Measurements from ENCODE around the gene DMWD.

The DMWD gene

DNA sequence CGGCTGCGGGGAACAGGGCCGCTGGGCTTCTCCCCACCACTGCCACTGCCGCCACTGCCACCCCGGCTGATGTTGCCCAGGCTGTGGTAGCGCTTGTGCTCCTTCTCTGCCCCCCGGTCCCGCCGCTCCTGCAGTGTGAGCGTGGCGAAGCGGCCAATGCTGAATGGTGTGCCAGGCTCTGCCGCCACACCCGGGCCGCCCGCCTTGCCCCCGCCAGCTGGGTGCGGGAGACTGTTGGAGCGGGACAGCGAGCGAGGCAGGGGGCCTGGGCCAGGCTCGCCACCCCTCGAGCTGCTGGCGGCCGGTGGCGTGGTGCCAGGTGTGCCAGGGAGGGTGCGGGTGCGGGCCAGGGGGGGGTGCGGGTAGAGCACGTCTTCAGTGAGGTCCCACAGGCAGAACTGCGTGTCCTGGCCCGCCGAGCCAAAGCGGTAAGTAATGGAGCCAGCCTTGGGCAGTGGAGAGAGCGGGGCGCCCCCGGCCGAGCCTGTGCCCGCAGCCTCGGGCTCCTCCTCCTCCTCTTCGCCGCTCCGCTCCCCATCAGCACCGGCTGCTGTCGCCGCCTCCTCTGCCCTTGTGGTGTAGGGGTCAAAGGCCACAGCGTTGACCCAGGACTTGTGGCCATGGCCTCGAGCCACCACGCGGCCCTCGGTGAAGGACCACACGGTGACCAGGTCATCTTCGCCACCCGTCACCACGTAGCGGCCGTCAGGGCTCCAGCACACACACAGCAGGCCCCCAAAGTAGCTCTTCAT is 6.7 kb downstream of the DMWD start:
- no peak for DNase-seq (ENCODE audit: low read depth)

DNA sequence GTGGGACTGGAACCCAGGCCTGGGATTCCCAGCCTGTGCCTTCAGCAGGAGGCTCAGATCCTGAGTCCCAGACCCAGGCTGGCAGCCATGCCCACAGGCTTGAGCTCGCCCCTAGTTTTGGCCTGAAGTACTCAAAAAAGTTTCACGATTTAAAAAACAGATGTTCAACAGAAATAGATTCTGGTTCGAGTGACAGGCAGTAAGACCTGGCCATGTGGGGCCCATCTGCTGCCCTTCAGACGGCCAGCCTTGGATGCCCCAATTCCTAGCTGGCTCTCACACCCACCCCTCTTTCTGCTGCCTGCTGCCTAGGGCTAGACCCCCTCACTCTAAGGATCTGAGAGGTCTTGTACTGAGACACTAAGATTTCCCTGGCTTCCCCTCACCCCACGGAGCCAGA is 7.5 kb downstream of the DMWD start:
- DNase-seq (ENCODE audit: low read depth) = no peak

DNA sequence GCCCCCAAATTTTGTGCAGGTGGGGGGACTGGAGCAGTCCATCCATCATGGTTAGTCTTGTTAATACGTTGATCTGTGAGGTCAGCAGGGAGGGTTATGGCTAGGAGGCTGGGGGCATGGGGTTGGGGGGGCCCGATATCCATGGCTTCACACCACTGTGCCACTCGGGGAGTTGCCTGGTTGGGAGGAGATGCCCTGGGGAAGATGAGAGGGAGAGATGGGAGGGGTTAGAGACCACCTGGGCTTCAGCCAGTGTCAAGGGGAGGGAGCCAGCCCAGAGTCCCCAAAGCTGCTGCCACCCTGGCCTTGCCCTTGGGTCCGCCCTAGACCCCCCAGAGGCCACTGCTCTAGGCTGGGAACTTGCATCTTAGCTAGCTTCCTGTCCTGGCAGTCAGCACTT is 8.5 kb downstream of the DMWD start:
- DNase-seq (ENCODE audit: low read depth) = no peak

DNA sequence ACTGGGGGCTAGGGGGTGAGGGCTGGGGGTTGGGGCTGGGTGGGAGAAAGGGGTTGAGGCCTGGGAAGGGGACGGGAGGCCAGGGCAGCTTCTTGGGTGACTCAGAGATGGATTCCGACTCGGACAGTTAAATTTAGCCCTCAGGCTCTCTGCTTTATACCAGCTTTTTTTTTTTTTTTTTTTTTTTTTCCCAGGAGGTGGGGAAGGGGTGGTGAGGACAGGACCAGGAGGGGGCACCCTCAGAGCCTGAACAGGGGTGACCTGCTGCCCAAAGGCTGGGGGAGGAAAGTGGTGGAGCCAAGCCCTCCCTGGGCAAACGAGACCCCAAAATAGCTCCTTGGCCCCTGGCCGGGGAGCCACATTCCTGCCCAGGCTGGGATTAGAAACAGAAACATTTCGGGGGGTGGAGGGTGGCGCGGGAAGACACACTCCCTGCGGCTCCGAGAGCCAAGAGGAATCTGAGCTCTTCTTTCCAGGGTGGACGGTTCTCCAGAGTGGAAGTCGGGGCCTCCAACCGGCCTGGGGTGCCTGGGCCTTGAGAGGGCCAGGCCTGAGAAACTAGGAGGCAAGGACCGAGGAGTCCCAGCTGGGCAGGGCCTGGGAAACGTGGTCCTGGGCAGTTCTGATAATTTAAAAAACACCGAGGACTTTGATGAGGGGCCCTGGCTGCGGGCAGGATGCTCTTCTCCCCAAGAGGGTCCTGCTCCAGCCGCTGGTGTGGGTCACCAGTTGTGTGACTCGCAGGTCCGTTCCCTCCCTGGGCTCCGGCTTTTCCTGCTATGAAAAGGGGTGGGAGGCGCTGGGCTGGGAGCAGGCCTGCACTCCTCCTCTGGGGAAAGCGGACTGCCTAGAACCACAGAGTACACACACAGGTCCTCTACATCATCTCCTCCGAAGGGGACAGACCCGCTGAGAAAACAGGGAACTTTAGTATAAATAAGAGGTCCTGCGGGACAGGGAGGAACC is 9.5 kb downstream of the DMWD start:
- peak; percentile 60 for DNase-seq (ENCODE audit: low read depth)

DNA sequence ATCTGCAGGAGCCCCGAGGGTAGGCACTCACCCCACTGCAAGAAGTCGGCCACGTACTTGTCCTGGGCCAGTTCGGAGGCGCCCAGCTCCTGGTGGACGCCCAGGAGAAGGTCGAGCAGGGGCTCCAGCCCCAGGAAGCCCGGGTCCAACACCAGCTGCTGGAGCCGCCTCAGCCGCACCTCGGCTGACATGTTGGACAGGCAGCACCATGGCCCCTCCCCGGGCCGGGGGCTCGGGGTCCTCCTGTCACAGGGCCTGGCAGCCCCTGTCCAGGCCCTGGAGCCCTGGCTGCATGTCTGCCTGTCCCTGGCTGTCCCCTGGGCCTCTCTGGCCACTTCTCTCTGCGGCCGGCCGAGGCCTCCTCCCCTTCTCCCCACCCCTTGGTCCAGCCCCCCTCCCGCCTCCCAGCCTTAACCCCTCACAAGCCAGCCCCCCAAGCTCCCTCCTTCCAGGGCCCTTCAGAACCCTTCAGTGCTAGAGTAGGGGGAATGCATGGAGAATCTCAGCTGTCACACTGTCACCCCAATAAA is 10.4 kb downstream of the DMWD start, which contains the start of gene DMPK:
Gene DMPK (minus strand): TSS at position 329 of the 530 bp plus-strand sequence. CDS start 138 bp downstream, at position 191.
- no peak for DNase-seq (ENCODE audit: low read depth)

DNA sequence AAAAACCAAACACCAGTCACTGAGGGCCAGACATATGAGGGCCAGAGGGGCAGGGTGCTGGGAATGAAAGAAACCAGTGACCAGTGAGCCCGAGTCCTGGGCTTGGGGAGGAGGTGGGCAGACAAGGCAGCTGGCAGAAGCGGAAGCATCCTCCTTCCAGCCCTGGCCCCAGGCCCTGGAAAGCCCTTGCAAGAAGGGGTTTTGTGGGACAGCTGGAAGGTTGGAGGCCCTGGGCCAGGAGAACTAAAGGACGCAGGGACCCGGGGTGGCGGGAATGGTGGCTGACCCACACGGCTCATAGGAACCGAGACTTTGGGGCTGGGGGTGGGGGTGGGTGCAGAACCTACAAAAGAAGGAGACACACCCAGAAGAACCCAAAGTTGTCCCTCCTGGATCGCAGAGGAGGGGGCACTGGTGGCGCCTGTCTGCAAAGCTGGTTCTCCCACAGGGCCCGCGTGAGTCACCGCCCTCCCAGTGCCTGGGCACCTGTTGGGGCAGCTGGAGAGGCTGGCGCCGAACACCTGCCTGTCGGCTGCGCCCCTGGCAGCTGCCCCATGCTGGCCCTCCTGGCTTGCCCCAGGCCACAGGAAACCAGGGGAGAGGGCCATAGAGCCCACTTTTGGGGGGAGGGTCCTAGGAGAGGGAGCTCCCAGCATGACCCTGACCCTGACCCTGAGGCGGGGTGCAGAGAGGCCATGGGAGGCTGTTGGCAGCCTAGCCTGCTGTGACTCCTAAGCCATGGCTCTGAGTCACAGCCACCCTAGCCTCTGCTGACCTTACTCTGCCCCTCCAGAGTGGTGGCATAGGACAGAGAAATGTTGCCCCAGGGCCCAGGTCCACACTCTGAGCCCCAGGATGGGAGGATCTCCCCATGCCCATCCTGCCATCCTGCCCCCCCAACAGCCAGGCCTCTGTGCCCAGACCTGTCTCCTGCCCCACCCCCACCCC is 11.2 kb downstream of the DMWD start:
- no peak for DNase-seq (ENCODE audit: low read depth)

DNA sequence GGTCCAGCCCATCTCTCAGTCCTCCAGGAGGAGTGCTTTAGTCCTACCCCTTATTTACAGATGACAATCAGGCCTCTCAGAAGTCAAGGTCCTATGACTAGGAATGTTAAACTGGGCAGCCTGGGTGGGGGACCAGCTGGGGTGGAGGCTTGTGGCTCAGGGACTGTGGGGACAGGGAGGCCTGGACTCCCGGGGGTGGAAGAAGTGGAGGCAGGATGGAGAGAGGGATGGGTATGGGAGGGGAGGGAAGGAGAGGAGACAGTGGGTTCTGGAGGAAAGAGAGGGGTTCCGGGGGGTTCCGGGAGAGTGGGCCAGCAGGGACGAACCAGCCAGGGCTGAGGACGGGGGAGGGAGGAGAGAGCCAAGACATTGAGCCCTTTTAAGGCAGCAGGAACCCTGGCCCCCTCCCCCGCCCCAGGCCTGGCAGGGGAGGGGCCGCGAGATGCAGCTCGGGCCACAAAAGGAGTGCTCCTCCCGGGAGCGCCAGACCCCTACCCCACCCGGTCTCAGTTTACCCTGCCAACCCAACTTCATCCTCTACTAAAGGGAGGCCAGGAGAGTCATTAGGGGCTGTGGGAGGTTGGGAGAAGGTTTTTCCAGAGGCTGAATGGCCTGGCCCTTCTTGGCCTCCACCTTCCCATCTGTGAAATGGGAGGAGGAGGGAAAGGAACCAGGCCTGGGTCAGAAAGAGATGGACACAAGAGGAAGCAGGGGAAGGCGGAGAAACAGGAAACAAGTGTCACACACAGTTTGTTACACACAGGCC is 12.0 kb downstream of the DMWD start:
- DNase-seq (ENCODE audit: low read depth) = no peak

DNA sequence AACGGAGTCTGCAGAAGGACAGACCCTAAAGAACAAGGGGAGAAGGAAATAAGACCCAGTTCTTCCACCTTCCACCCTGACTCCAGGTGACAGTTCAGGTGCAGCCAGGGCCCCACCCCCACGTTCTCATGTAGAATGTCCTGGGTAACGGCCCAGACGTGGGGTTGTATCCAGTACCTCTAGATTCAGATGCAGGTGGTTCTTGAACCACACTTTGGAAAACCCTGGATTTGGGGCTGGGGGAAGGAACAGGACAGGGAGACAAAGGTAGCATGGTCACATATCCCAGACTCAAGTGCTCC is 12.5 kb downstream of the DMWD start:
- DNase-seq (ENCODE audit: low read depth) = no peak

DNA sequence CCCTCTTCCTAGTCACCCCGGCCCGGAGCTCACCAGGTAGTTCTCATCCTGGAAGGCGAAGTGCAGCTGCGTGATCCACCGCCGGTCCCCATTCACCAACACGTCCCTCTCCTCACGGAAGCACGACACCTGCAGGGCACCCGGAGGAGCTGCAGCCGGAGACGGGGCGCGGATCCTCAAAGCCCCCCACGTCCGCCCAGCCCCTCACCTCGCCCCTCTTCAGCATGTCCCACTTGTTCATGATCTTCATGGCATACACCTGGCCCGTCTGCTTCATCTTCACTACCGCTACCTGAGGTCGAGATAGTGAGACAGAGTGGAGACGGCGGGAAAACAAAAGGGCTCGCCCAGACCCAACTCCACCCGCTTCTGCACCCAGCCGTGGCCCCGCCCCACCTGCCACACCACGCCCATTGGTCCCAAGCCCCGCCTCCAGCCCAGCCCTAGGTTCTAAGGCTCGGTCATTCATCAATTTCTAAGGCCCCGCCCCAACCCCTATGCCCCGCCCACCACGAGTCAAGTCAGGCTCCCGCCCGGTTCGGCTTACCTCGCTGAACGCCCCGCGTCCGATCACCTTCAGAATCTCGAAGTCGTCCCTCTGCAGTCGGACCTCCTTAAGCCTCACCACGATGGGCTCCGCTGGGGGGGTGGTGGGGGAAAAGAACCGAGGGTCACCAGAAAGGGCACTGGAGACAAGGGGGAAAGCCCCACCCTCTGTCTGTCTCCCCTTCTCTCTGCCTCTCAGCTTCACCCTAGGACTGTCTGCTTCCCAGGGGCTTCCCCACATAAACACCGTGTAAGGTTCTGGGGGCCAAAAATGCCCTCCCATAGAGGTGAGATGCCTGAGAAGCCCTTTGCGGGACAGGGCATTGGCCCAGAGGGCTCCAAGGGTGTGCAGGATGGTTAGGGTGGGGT is 13.2 kb downstream of the DMWD start:
- no peak for DNase-seq (ENCODE audit: low read depth)

DNA sequence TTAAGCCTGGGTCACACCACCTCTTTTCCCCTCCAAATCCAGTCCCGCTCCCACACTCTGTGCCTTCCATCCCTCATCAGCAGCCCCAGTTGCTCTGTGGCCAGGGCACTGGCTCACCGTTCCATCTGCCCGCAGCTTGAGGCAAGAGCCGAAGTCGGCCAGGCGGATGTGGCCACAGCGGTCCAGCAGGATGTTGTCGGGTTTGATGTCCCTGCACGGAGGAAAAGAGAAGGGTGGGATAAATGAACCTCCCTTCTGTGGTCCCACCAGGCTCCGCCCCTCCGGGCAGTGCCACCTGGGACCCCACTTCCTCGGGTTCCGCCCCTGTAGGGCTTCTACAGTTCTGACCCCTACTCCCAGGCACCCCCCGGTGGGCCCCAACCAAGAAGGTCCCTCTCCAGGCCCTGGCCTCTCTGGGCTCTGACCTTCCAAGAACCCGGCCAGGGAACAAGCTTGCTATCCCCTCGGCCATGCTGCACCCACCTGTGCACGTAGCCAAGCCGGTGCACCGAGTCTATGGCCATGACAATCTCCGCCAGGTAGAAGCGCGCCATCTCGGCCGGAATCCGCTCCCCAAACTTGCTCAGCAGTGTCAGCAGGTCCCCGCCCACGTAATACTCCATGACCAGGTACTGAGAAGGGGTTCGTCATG is 14.5 kb downstream of the DMWD start:
- no peak for DNase-seq (ENCODE audit: low read depth)

DNA sequence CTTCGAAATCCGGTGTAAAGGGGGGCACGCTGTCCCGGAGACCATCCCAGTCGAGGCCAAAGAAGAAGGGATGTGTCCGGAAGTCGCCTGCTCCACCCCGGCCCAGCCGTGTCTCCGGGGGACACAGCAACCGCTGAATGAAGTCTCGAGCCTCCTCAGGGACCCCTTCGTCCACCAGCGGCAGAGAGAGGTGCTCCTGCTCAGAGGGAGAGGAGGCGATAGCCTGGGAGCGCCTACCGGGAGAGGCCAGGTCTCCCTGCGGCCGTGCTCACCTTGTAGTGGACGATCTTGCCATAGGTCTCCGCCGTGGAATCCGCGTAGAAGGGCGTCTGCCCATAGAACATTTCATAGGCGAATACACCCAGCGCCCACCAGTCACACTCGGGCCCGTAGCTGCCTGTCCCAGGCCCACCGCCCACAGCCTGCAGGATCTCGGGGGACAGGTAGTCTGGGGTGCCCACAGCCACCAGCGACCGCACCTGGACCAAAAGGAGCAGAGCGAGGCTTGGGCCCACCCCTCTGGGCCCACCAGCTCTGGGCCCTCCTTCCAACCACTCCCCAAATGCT is 15.2 kb downstream of the DMWD start:
- no peak for DNase-seq (ENCODE audit: low read depth)

DNA sequence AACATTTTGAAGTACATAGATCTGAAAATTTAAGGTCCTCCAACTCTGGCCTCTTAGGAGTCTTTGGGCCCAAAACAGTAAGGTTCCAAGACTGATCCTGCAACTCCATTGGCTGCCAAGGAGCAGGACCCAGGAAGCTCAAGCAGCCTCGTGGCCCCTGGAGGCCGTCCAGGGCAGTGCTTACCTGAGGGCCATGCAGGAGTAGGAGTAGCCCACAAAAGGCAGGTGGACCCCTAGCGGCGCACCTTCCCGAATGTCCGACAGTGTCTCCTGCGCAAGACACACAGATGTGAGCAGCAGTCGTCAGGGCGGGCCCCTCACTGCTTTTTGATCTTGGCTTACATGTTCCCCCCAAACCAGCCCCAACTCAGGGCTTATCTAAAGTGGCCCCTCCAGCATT is 17.9 kb downstream of the DMWD start:
- no peak for DNase-seq (ENCODE audit: low read depth)

DNA sequence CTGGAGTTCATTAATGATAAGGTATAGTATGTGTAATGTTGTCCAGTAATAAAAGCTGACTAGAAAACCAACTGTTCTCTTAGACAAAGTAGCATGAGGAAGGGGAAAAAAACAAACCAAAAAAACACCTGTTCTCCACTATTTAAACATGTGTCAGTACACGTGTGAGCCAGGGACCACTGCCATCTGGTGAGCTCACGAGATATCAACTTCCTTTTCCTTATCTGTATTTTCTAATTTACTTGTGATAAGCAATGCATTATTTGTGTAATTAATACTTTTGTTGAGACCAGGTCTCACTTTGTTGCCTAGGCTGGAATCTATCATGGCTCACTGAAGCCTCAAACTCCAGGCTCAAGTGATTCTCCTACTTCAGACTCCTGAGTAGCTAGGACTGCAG is 19.3 kb downstream of the DMWD start:
- DNase-seq (ENCODE audit: low read depth) = no peak

DNA sequence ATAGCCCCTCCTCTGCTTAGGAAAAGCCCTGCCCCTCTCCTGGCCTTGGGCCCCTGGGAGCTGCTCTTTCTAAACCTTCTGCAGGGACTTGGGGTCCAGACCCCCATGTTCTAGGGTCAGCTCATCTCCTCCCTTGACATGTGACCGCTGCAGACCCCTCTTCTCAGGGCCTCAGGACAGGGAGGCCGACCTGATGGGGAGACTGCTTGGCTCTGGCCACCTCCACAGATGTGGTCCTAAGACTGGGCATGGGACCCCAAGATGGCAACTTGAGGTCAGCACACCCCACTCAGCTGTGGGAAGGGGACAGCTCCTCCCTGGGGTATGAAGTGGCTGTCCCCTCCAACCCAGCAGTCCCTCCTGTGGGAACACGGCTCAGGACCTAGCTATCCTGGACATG is 19.7 kb downstream of the DMWD start:
- no peak for DNase-seq (ENCODE audit: low read depth)

DNA sequence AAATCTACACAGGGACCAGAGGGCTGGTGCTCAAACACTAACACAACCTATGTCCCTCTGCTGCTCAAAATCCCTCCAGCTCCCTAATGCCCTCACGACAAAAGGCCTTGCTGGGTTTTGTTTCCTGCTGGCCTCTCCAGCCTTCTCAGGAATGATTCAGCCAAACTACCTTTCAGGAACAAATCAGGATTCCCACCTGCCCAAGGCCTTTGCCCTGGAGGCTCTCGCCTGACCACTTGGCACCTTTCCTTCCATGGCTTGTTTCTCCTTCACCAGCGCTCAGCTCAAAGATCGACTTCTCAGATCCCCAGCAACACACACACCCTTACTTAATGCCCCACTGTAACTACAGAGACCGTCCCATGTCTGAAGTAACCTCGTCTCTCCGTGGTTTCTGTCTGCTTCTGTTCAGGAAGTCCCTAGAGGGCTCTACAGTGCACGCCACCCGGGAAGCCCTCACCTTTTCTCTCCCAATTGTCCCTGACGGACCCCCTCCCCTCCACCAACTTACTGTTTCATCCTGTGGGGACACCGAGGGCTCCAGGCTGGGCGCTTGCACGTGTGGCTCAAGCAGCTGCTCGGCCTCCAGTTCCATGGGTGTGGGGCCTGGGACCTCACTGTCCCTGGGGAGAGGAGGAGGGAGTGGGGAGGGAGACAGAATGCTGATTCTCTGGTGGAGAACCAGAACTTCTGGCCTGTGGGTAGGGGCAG is 20.4 kb downstream of the DMWD start:
- DNase-seq (ENCODE audit: low read depth) = no peak

DNA sequence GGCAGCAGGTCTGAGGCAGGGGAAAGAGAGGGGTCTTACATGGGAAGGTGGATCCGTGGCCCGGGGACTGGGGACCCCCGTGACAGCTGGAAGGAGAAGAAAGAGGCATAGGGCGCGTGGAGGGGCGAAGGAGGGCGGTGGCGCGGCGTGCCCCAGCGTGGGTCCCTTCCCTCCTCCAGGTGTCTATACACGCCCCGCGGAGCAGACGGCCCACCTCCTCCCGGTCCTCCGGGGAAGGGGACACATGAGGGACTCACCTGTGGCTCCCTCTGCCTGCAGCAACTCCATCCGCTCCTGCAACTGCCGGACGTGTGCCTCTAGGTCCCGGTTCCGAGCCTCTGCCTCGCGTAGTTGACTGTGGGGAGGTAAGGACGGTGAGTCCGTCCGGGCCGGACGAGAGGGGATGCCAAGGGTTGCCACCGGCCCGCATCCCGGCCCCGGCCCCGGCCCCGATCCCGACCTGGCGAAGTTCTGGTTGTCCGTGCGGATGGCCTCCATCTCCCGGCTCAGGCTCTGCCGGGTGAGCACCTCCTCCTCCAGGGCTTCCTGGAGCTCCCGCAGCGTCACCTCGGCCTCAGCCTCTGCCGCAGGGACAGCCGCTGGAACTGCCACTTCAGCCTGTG is 21.2 kb downstream of the DMWD start:
- no peak for DNase-seq (ENCODE audit: low read depth)

DNA sequence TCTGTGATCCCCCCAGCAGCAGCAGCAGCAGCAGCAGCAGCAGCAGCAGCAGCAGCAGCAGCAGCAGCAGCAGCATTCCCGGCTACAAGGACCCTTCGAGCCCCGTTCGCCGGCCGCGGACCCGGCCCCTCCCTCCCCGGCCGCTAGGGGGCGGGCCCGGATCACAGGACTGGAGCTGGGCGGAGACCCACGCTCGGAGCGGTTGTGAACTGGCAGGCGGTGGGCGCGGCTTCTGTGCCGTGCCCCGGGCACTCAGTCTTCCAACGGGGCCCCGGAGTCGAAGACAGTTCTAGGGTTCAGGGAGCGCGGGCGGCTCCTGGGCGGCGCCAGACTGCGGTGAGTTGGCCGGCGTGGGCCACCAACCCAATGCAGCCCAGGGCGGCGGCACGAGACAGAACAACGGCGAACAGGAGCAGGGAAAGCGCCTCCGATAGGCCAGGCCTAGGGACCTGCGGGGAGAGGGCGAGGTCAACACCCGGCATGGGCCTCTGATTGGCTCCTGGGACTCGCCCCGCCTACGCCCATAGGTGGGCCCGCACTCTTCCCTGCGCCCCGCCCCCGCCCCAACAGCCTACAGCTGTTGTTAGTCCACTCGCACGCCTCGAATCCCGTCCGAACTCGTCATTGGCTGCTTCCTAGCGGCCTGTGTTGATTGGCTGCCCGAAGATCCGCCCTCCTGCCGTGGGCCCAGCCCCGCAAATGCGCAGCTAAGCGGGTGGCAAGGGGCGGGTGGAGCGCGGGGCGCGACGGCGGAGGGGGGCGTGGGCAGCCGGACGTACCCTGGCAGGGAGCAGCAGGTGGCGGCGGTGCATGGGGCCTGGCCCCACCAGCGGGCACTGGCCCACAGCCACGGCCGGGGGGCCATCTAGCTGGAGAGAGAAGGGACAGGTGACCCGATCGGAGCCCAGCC is 22.2 kb downstream of the DMWD start:
- DNase-seq (ENCODE audit: low read depth) = peak; percentile 98

Measured in fibroblast of the conjunctiva (primary cell).